Caki2 (cell line): ENCODE measurements around the gene ETFA. TPM values are rescaled to one million over a fixed set of nuclear protein-coding genes. Genes with fewer than 3 reads are reported as not detected.

Source experiments
- DNase-seq: peaks from one replicate; pipeline ENCODE4 v3.0.0-alpha.2; 2015; ENCODE audit warnings: low read depth
- in situ Hi-C: cut with HindIII; loops from 2 replicates; pipeline ENCODE4 v1.10.0; 2016; ENCODE audit warnings: low sequenced_read_pairs, low pct_unique_long_range_greater_than_20kb, mixed read lengths
- total RNA-seq: library from RNA; depleted of rRNA; stranded (reverse); fragments of >200 nt; shearing (Covaris generic); gene quantifications from 2 replicates; pipeline ENCODE4 v1.2.3, GENCODE V29; 2014; ENCODE audit warnings: low replicate concordance

ETFA gene
- total RNA-seq, 1 experiment from 2014 or later, result 246 TPM

- no peak for DNase-seq
- in situ Hi-C loops, result no loop called here
Measured at GRCh38 chr15:76342058-76342381, 30.8 kb upstream of the ETFA start.

DNA sequence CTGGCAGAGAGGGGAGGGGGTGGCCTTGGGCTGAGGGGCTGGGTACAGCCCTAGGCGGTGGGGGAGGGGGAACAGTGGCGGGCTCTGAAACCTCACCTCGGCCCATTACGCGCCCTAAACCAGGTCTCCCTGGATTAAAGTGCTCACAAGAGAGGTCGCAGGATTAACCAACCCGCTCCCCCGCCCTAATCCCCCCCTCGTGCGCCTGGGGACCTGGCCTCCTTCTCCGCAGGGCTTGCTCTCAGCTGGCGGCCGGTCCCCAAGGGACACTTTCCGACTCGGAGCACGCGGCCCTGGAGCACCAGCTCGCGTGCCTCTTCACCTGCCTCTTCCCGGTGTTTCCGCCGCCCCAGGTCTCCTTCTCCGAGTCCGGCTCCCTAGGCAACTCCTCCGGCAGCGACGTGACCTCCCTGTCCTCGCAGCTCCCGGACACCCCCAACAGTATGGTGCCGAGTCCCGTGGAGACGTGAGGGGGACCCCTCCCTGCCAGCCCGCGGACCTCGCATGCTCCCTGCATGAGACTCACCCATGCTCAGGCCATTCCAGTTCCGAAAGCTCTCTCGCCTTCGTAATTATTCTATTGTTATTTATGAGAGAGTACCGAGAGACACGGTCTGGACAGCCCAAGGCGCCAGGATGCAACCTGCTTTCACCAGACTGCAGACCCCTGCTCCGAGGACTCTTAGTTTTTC lies 30.2 kb upstream of the ETFA start:
- no peak for DNase-seq
- in situ Hi-C loops, result no loop called here

DNA sequence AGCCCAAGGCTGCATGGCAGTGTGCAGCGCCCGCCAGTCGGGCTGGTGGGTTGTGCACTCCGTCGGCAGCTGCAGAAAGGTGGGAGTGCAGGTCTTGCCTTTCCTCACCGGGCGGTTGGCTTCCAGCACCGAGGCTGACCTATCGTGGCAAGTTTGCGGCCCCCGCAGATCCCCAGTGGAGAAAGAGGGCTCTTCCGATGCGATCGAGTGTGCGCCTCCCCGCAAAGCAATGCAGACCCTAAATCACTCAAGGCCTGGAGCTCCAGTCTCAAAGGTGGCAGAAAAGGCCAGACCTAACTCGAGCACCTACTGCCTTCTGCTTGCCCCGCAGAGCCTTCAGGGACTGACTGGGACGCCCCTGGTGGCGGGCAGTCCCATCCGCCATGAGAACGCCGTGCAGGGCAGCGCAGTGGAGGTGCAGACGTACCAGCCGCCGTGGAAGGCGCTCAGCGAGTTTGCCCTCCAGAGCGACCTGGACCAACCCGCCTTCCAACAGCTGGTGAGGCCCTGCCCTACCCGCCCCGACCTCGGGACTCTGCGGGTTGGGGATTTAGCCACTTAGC lies 29.6 kb upstream of the ETFA start:
- in situ Hi-C loops, result no loop called here
- no peak for DNase-seq

GRCh38 chr15:76340198-76340802 lies 29.0 kb upstream of the ETFA start:
- DNase-seq, result no peak
- in situ Hi-C loops, result no loop called here

- no peak for DNase-seq
- in situ Hi-C loops, result no loop called here
Measured at GRCh38 chr15:76339305-76340197, 28.3 kb upstream of the ETFA start.

DNA sequence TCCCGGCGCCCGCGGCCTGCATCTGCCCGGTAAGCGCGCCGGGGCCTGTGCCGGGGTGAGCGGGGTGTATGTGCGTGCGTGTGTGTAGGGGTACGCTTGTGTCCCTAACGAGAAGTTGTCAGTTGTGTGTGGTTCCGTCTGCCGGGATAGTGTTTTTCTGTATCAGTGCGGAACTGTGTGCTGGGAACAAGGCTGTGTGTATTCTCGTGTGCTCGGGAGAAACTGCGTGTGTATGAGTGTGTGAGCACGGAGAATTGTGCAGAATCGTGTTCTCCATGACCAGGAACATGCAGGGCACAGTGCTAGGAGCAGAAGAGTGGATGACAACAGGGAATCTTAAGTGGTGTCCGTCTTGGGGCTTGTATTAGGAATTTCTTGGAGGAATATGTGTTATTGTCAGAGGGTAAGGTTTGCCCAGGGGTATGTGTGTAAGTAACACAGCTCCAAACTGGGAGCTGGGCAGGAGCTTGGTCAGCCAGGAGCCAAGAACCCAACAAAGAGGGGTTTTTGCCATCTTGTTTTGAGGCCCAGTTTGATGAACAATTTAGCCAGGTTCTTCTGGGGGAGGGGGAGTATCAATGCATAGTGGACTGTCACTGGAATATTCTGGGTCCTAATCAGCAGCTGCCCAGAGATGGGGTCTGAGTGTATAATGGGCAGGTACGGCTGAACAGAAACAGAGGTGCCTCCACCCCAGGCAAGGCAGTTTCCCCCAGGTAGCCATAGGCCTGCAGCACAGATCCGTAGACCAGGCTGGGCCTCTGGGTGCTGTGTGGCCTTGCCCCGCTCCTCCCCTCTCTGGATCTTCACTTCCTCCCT lies 27.4 kb upstream of the ETFA start:
- no peak for DNase-seq
- in situ Hi-C loops, result no loop called here

- DNase-seq, result no peak
- in situ Hi-C loops, result no loop called here
Measured at GRCh38 chr15:76337696-76338485, 26.6 kb upstream of the ETFA start.

GRCh38 chr15:76337059-76337695 lies 25.9 kb upstream of the ETFA start:
- DNase-seq, result no peak
- in situ Hi-C loops, result no loop called here

GRCh38 chr15:76336254-76337058 lies 25.2 kb upstream of the ETFA start, which contains the start of gene ISL2:
TSS of gene ISL2 (plus strand) at chr15:76336773. CDS start at chr15:76336884, 111 bp downstream.
- in situ Hi-C loops, result no loop called here
- DNase-seq, result peak; percentile 88

- DNase-seq, result no peak
- in situ Hi-C loops, result no loop called here
Measured at GRCh38 chr15:76335307-76336253, 24.3 kb upstream of the ETFA start.

GRCh38 chr15:76334438-76335306 lies 23.4 kb upstream of the ETFA start:
- in situ Hi-C loops, result no loop called here
- DNase-seq, result no peak

DNA sequence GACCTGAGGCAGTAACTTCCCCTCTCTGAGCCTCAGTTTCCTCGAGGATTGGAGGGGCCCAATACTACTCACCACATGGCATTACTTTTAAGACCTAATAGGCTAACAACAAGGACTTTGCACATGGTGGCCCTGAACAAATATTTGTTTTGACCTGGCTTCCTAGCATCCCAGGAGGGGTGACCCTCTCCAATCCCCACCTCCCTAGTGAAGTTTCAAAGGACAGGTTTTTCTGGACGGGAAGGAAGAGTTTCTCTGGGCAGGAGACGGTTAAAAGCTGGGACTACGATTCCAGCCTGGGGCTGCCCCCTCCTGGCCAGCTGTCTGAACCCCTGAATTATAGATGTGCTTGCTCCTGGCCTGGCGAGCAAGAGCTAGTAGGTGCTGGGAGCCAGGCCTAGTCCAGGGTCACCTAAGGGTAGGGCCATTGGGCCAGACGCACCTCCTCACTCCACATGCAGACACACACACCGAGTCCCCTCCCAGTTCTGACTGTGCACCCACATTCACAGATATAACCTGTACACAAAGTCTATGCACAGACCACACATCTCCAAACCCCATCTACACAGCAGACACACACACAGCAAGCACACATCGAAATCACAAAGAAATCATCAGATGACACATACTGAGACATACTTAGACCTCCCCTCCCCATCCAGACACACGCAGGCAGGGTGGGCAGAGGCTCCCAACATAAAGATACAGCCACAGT lies 22.6 kb upstream of the ETFA start:
- no peak for DNase-seq
- in situ Hi-C loops, result no loop called here

DNA sequence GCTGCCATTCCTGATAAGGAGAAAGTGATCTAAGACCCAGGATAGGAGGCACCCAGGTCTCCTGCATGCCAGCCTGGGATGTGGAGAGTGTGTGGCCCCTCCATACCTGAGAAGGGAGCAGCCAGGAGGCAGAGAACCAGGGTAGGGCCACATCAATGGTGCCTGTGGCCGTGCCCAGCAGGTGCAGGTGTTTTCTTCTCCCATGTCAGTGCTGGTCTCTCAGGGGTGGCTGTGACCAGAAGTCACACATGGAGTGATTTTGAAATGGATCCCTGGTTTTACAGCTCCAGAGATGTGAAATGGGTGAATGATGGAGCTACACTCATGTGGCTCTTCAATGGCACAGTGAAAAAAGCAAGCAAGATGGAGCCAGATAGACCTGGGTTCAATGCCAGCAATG lies 22.0 kb upstream of the ETFA start:
- DNase-seq, result no peak
- in situ Hi-C loops, result no loop called here

GRCh38 chr15:76332796-76333195 lies 21.5 kb upstream of the ETFA start:
- no peak for DNase-seq
- in situ Hi-C loops, result no loop called here
